Measurements from ENCODE around the gene KIF19.
A peak's percentile ranks its signal among the peaks of the same experiment; 100 is the strongest.

KIF19 gene

DNA sequence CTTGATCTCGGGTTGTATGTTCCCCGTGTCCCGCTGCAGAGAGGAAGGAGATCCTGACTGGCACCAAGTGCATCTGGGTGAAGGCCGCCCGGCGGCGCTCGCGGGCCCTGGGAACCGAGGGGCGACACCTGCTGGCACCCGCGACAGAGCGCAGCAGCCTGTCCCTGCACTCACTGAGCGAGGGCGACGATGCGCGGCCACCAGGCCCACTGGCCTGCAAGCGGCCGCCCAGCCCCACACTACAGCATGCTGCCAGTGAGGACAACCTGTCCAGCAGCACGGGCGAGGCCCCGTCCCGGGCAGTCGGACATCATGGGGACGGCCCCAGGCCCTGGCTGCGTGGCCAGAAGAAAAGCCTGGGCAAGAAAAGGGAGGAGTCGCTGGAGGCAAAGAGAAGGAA, 28.1 kb downstream of the KIF19 start:
- no peak overlapping the region for H3K4me3 ChIP-seq (replicated peaks; ENCODE audit: low read depth, low read length)
- no peaks in the 10 kb centered on the region for H3K36me3 ChIP-seq (ENCODE audit: control insufficient read depth, insufficient read depth, low read length)
- no peaks in the 10 kb centered on the region; the same call in none of the 2 replicates for H3K27me3 ChIP-seq (replicated peaks; ENCODE audit: control insufficient read depth, insufficient read depth, low read length)
- peak; percentile 88 for TF ChIP-seq CTCF (IDR thresholded peaks at IDR 0.05; ENCODE audit: insufficient read depth, low read length, poor library complexity, severe bottlenecking)
- peak; percentile 68 for DNase-seq (ENCODE audit: extremely low read depth, insufficient read length)

DNA sequence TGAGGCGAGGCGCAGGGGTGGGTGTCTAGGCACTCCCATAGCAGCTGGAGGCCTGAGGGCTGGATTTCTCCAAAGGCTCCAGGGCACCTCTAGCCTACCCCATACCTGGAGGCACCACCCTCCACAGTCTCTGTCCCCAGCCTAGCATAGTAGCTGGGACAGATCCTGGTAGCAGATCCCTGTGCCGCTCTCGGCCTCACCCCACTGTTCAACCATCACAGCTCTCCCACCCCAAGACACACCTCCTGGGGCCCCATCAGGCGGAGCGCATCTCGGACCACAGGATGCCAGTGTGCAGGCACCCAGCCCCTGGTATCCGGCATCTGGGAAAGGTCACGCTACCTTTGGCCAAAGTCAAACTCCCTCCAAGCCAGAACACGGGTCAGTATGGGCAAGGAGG, 28.5 kb downstream of the KIF19 start:
- no peak for TF ChIP-seq CTCF (IDR thresholded peaks at IDR 0.05; ENCODE audit: insufficient read depth, low read length, poor library complexity, severe bottlenecking)
- no peak overlapping the region for H3K4me3 ChIP-seq (replicated peaks; ENCODE audit: low read depth, low read length)
- DNase-seq (ENCODE audit: extremely low read depth, insufficient read length): no peak
- H3K27me3 ChIP-seq (replicated peaks; ENCODE audit: control insufficient read depth, insufficient read depth, low read length): no peaks in the 10 kb centered on the region; the same call in none of the 2 replicates
- H3K36me3 ChIP-seq (ENCODE audit: control insufficient read depth, insufficient read depth, low read length): no peaks in the 10 kb centered on the region

GRCh38 chr17:74355065-74355464, 29.0 kb downstream of the KIF19 start:
- Histone ChIP-seq H3K27me3 (replicated peaks; ENCODE audit: control insufficient read depth, insufficient read depth, low read length) (no peaks in the 10 kb centered on the region; the same call in none of the 2 replicates), H3K36me3 (ENCODE audit: control insufficient read depth, insufficient read depth, low read length) (no peaks in the 10 kb centered on the region), H3K4me3 (replicated peaks; ENCODE audit: low read depth, low read length) (no peak overlapping the region)
- no peak for DNase-seq (ENCODE audit: extremely low read depth, insufficient read length)
- TF ChIP-seq CTCF (IDR thresholded peaks at IDR 0.05; ENCODE audit: insufficient read depth, low read length, poor library complexity, severe bottlenecking): no peak

- no peak for DNase-seq (ENCODE audit: extremely low read depth, insufficient read length)
- Histone ChIP-seq H3K36me3 (ENCODE audit: control insufficient read depth, insufficient read depth, low read length) (no peaks in the 10 kb centered on the region), H3K4me3 (replicated peaks; ENCODE audit: low read depth, low read length) (no peak overlapping the region), H3K27me3 (replicated peaks; ENCODE audit: control insufficient read depth, insufficient read depth, low read length) (no peaks in the 10 kb centered on the region; the same call in none of the 2 replicates)
- no peak for TF ChIP-seq CTCF (IDR thresholded peaks at IDR 0.05; ENCODE audit: insufficient read depth, low read length, poor library complexity, severe bottlenecking)
Measured at GRCh38 chr17:74356646-74357465, 30.8 kb downstream of the KIF19 start.

DNA sequence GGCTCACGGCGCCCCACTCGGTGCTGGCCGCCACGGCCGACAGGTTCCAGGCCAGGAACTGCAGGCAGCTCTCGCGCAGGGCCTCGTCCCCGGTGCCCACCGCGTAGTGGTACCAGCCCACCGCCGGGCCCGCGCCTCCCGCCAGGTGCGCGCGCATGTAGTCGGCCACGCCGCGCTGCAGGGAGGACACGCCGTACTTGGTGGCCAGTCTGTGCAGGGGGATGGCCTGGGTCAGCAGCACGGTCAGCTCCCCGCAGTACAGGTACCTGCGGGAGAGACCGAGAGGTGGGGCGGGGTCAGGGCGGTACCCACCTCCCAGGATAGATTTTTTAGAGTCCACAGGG, 31.4 kb downstream of the KIF19 start:
- Histone ChIP-seq H3K4me3 (replicated peaks; ENCODE audit: low read depth, low read length) (no peak overlapping the region), H3K36me3 (ENCODE audit: control insufficient read depth, insufficient read depth, low read length) (no peaks in the 10 kb centered on the region), H3K27me3 (replicated peaks; ENCODE audit: control insufficient read depth, insufficient read depth, low read length) (no peaks in the 10 kb centered on the region; the same call in none of the 2 replicates)
- TF ChIP-seq CTCF (IDR thresholded peaks at IDR 0.05; ENCODE audit: insufficient read depth, low read length, poor library complexity, severe bottlenecking): no peak
- no peak for DNase-seq (ENCODE audit: extremely low read depth, insufficient read length)
